ENCODE results near the gene CPED1. TPM values are rescaled to one million over a fixed set of nuclear protein-coding genes. Genes with fewer than 3 reads are reported as not detected.

Gene CPED1
- total RNA-seq, 3 donors from 2014 or later (not counting 1 experiment from before 2014, with no cell fraction given), result 0.50 to 1.3 (median 0.96) TPM

- no peak for TF ChIP-seq CTCF (IDR thresholded peaks at IDR 0.05)
- peaks cover 0 to 7% of the 10 kb centered on the region in 2 donors for H3K27me3 Mint-ChIP-seq (ENCODE audit: low read depth in 2 of 2)
- ATAC-seq, result peak; percentile 87 to 95 (median 90)
- H3K36me3 Mint-ChIP-seq, result no peaks in the 10 kb centered on the region
- peaks cover 19 to 26% of the 10 kb centered on the region in 2 donors for H3K4me1 Mint-ChIP-seq
- peak; percentile 99 for DNase-seq
- H3K27ac ChIP-seq (ENCODE audit: low read length), result peak within 1 kb of the TSS; percentile 99
- peak within 1 kb of the TSS; percentile 91 for H3K4me3 Mint-ChIP-seq
- peaks cover 2% of the 10 kb centered on the region for H3K27me3 ChIP-seq (ENCODE audit: control insufficient read depth, insufficient read depth, low read length)
- H3K4me1 ChIP-seq (ENCODE audit: control insufficient read depth, insufficient read depth, low read length), result peaks cover 3% of the 10 kb centered on the region
- under 1% methylated on average over 71 of the region's 71 CpGs for WGBS (ENCODE audit: insufficient coverage)
- peak within 1 kb of the TSS; percentile 94 to 99 for H3K27ac Mint-ChIP-seq
- H3K9me3 Mint-ChIP-seq, result no peaks in the 10 kb centered on the region
- peaks cover 28% of the 10 kb centered on the region for H3K36me3 ChIP-seq (ENCODE audit: control insufficient read depth, insufficient read depth, low read length)
- peak within 1 kb of the TSS; percentile 86 for H3K4me3 ChIP-seq (ENCODE audit: low read length)
- no peaks in the 10 kb centered on the region for H3K9me3 ChIP-seq (ENCODE audit: control insufficient read depth, insufficient read depth, low read length)
- intact Hi-C loops (cut with micrococcal nuclease), result no loop called here
Observed at GRCh38 chr7:120950539-120951308, 37.8 kb upstream of the CPED1 start, which contains the start of gene ING3. Gene ING3, plus strand, starts transcription at chr7:120950777. Its CDS starts 120 bp downstream, at chr7:120950897.

GRCh38 chr7:120951309-120951699 lies 37.2 kb upstream of the CPED1 start:
- no peaks in the 10 kb centered on the region for H3K9me3 ChIP-seq (ENCODE audit: control insufficient read depth, insufficient read depth, low read length)
- Mint-ChIP-seq H3K4me3 (peak overlapping the region; percentile 91), H3K27ac (peak overlapping the region; percentile 94 to 99), H3K9me3 (no peaks in the 10 kb centered on the region), H3K4me1 (peaks cover 19 to 26% of the 10 kb centered on the region in 2 donors), H3K36me3 (no peaks in the 10 kb centered on the region), H3K27me3 (ENCODE audit: low read depth in 2 of 2) (peaks cover 0 to 4% of the 10 kb centered on the region in 2 donors)
- no peak for TF ChIP-seq CTCF (IDR thresholded peaks at IDR 0.05)
- DNase-seq (no peak), ATAC-seq (no peak)
- peak overlapping the region; percentile 99 for H3K27ac ChIP-seq (ENCODE audit: low read length)
- intact Hi-C loops (cut with micrococcal nuclease), result no loop called here
- H3K36me3 ChIP-seq (ENCODE audit: control insufficient read depth, insufficient read depth, low read length), result peaks cover 33% of the 10 kb centered on the region
- WGBS (ENCODE audit: insufficient coverage), result 0% methylated on average over 2 of the region's 8 CpGs
- peaks cover 2% of the 10 kb centered on the region for H3K27me3 ChIP-seq (ENCODE audit: control insufficient read depth, insufficient read depth, low read length)
- peaks cover 3% of the 10 kb centered on the region for H3K4me1 ChIP-seq (ENCODE audit: control insufficient read depth, insufficient read depth, low read length)
- peak overlapping the region; percentile 86 for H3K4me3 ChIP-seq (ENCODE audit: low read length)

GRCh38 chr7:120951826-120952225 lies 36.7 kb upstream of the CPED1 start:
- H3K27ac ChIP-seq (ENCODE audit: low read length), result peak overlapping the region; percentile 99
- WGBS (ENCODE audit: insufficient coverage), result 55% methylated on average over 1 of the region's 2 CpGs
- H3K9me3 ChIP-seq (ENCODE audit: control insufficient read depth, insufficient read depth, low read length), result no peaks in the 10 kb centered on the region
- H3K36me3 Mint-ChIP-seq, result no peaks in the 10 kb centered on the region
- H3K9me3 Mint-ChIP-seq, result no peaks in the 10 kb centered on the region
- H3K36me3 ChIP-seq (ENCODE audit: control insufficient read depth, insufficient read depth, low read length), result peaks cover 39% of the 10 kb centered on the region
- peaks cover 2% of the 10 kb centered on the region for H3K27me3 ChIP-seq (ENCODE audit: control insufficient read depth, insufficient read depth, low read length)
- peaks cover 19 to 26% of the 10 kb centered on the region in 2 donors for H3K4me1 Mint-ChIP-seq
- no peak overlapping the region for H3K4me3 ChIP-seq (ENCODE audit: low read length)
- no peak for TF ChIP-seq CTCF (IDR thresholded peaks at IDR 0.05)
- DNase-seq (peak in 1 of 2 donors; percentile 17), ATAC-seq (no peak)
- intact Hi-C loops (cut with micrococcal nuclease), result no loop called here
- H3K27ac Mint-ChIP-seq, result peak overlapping the region; percentile 94 to 99
- H3K27me3 Mint-ChIP-seq (ENCODE audit: low read depth in 2 of 2), result peaks cover 0 to 2% of the 10 kb centered on the region in 2 donors
- H3K4me1 ChIP-seq (ENCODE audit: control insufficient read depth, insufficient read depth, low read length), result peaks cover 3% of the 10 kb centered on the region
- peak overlapping the region; percentile 91 for H3K4me3 Mint-ChIP-seq

Data from natural killer cell (primary cell).